NCI-H2227 (cell line): ENCODE results near the gene DHRSX.
"Not testable (repeated sequence)": the region's sequence is repeated elsewhere in the genome, so short reads cannot be mapped to it uniquely, and the experiment has no call there.

Experiments
- DNase-seq: peaks from one replicate; lab custom pipeline; 2025; ENCODE audit not compliant: unreplicated experiment; lab: John Stamatoyannopoulos, UW

Gene DHRSX

DNA sequence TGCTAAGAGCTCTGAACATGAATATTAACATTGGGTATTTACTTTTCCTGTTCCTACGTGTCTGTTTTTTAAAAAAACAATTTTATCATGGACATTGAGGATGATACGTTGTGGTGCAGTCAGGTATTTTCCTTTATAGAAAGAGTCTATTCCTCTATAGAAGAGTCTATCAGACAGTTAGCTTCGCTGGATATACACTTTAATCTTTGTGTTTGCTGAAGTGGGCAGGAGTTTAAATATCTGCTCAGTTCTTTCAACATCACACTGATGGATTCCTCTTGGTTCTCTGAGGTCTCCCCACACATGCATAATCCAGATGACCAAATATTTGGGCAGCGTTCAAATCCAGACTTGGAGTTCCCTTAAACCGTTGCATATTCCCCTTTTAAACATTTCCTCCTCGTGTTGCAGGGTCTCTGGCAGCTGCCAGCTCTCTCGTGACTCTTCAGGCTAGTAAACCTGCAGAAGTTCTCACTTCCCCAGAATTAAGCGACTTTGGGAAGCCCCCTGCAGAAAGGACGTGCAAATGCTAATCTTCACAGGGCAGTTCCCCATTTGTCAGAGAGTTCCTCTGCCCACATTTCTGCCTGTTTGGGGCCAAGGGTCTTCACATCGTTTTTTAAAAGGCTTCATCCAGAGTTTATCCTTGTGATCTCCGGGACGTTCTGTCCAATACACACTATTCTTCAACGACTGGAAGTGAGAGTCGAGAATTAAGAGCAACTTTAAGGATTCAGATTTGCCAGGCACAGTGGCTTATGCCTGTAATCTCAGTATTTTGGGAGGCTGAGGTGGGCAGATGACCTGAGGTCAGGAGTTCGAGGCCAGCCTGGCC lies 20.5 kb upstream of the DHRSX start:
- no peak for DNase-seq

- DNase-seq = no peak
These were observed 19.8 kb upstream of the DHRSX start for GRCh38 chrX:2520539-2520938.

DNA sequence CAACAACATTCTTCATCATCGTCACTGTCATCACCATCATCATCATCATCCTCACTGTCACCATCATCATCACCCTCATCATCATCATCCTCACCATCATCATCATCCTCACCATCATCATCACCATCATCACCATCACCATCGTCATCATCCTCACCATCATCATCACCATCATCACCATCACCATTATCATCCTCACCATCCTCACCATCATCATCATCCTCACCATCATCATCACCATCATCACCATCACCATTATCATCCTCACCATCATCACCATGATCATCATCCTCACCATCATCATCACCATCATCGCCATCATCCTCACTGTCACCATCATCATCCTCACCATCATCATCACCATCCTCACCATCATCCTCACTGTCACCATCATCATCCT lies 18.9 kb upstream of the DHRSX start:
- not testable (repeated sequence) for DNase-seq

DNA sequence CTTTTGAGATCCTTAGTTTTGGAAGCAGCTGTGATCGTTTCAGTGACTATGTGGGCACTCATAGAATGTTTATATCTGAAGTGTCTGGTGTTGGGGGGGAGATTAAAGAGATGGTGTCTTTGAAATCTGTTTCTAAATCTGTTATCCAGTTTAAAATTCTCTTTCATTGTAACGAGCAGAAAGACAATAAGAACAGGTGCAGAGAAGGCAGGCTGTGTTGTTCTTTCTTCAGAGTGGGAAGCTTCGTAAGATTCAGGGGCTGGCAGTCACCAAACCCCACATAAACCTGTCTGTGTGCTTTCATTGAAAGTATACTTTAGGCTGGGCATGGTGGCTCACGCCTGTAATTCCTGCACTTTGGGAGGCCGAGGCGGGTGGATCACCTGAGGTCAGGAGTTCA lies 16.3 kb upstream of the DHRSX start:
- no peak for DNase-seq

GRCh38 chrX:2516623-2517022 lies 15.8 kb upstream of the DHRSX start:
- no peak for DNase-seq

DNA sequence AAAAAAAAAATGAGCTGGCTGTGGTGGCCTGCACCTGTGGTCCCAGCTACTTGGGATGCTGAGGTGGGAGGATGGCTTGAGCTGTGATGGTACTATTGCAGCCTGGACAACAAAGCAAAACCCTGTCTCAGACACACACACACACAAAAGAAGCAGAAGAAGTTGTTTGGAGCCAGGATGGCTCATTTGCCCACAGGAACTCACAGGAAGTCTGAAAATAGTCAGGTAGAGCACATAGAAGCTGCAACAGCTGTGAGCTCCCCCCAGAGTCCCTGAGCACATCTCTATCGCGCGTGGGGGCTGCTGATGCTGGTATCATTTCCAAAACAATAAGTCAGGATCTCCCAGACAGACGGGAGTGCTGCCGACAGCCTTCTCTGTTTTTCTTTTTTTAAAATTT lies 13.4 kb upstream of the DHRSX start:
- DNase-seq = no peak

DNA sequence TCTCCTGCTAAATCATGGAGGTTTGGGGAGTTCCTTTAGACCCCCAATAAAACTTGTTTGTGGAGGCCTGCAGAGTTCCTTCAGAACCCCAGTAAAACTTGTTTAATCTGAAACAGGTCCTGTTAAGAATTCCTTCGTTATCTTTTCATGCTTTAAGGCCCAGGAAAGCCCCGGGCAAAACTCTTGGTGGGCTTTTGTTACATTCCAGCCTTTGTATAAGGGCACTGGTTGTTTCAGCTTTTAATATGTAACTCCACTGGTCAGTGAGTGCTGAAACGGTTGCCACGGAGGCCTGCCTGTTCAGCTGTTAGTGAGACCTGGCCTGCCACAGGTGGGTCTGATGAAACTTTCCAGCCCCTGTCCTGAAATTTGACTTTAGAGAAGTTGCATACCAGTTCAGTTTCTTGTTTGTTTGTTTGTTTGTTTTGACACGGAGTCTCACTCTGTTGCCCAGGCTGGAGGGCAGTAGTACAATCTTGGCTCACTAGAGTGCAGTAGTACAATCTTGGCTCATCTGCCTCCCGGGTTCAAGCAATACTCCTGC lies 12.4 kb upstream of the DHRSX start:
- no peak for DNase-seq

- DNase-seq = no peak
These were observed 11.7 kb upstream of the DHRSX start for GRCh38 chrX:2512501-2512900.

DNA sequence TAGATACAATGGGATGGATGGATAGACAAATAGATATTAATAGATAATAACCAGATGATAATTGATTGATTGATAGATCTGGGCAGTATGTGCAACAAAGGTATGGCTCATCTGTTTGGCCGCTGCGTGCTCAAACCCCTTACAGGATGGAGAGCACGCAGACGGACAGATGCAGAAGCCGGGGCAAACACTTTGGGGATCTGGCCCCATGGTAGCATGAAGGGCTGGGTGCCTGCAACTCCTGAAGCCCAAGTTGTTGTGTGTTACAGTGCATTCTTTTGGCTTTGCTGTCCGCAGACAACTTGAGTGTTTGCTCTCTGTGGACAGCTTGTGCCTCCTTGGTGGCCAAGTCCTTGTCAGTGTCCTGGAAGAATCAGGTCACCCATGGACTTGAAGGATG lies 10.6 kb upstream of the DHRSX start:
- DNase-seq = no peak

GRCh38 chrX:2508648-2509335 lies 8.0 kb upstream of the DHRSX start:
- DNase-seq = no peak

GRCh38 chrX:2507904-2508627 lies 7.3 kb upstream of the DHRSX start:
- no peak for DNase-seq

- DNase-seq = no peak
These were observed 6.4 kb upstream of the DHRSX start for GRCh38 chrX:2507196-2507595.

DNA sequence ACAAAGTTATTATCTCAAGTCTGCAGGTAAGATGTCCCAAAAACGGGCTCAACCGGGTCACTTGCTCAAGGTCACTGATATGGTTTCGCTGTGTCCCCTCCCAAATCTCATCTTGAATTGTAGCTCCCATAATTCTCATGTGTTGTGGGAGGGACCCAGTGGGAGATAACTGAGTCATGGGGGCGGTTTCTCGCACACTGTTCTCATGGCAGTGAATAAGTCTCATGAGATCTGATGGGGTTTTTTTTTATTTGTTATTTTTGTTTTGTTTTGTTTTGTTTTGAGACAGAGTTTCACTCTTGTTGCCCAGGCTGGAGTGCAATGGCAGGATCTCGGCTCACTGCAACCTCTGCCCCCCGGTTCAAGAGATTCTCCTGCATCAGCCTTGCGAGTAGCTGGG lies 4.6 kb upstream of the DHRSX start:
- not testable (repeated sequence) for DNase-seq

DNA sequence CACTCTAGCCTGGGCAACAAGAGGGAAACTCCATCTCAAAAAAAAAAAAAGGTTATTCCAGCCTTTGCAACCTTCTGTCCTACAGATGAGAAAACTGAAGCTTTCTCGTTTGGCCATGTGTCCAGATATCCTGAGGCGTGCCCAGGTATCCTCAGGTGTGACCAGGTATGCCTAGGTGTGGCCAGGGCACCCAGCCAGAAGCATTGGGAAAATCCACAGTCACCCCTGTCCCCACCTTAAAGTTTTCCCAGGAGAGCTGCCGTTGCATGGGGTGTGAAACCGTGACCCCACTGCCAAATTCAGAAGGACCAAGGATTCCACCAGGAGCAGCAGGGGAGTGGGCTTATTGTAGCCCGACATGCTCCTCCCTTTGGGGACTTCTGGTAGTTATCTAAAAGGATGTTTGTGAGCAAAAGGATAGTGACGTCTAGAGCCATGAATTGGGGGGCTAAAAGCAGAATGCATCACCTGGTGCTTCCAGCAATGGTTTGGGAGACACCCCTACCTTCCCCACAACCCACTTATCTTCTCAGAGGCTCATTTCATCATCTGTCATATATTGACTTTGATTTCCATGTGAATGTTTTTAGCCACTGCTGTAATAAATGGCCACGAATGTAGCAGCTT lies 4.0 kb upstream of the DHRSX start:
- DNase-seq = no peak

DNA sequence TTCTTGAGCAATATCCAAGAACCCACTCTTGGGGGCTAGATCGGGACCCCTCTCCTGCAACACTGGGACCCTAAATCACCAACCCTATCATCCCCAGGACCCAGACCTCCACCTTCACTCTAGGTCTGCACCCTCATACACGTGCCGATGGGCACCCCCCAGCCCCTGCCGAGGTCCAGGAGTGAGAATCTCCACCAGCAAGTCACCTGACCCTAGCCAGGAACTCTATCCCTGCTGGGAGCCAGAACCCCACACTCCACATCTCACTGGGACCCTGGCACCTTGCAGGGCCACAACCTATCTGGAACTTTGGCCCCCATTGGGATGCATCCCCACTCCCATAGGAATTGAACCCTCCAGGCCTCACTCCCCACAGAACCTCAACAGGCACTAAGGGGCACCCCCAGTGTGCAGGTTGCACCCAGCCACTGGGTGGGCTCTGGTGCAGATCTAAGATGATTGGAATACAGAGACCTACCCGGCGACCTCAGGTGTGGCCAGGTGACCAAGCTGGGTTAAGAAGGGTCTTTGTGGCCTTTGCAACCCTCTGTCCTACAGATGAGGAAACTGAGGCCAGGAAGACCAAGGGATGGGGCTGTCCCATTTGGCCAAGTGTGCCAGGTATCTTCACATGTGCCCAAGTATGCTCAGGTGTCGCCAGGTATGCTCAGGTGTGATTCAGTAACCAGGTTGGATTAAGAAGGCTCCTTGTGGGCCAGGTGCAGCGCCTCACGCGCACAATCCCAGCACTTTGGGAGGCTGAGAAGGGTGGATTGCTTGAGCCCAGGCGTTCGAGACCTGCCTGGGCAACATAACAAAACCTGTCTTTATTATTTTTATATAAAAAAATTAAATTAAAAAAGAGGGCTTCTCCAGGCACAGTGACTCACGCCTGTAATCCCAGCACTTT lies 3.1 kb upstream of the DHRSX start:
- DNase-seq = no peak

DNA sequence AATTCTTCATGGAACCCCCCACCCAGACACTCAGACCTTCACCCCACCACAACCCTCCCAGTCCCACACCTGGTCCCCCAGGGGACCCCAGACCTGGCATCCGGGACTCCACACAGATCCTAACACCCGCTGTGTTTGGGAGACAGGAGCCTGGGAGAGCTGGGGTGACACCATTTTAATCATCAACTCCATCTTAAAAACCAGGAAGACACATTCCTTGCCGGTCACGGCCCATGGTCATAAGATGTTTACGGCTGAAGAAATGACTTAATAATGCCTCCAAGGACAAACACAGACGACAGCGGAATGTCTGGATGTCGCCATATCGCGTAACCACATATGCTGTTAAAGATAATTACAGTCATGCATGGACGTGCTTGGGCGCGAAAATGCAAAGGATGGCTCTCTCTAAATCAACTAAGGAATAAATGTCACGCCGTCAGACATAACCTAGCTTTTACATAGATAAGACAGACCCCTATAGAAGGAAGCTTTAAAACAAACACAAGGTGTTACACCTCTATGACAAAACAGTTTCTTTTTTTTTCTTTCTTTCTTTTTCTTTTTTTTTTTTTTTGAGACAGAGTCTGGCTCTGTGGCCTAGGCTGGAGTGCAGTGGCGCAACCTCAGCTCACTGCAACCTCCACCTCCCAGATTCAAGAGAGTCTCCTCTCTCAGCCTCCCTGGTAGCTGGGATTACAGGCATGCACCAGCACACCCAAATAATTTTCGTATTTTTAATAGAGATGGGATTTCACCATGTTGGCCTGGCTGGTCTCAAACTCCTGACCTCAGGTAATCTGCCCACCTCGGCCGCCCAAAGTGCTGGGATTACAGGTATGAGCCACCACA lies 2.1 kb upstream of the DHRSX start:
- DNase-seq = no peak

DNA sequence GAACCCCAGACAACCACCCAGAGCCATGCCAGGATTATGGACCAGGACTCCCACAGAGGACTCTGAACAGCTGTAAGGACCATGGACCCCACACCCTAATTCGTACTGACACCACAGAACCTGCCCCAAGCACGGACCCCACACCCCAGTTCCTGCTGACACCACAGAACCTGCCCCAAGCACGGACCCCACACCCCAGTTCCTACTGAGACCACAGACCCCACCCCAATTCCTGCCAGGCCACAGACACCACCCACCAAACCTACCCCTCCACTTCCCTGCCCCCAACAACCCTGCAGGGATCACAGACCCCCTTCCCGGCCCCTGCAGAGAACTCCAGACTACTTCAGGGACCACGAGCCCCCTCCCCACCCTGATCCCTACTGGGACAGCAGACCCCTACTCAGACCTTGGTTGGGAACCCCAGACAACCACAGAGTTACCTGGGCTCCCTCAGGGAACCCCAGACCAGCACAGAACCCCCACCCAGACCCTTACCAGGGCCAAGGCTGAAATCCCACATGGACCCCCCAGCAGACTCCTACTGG lies 1.4 kb upstream of the DHRSX start:
- no peak for DNase-seq

DNA sequence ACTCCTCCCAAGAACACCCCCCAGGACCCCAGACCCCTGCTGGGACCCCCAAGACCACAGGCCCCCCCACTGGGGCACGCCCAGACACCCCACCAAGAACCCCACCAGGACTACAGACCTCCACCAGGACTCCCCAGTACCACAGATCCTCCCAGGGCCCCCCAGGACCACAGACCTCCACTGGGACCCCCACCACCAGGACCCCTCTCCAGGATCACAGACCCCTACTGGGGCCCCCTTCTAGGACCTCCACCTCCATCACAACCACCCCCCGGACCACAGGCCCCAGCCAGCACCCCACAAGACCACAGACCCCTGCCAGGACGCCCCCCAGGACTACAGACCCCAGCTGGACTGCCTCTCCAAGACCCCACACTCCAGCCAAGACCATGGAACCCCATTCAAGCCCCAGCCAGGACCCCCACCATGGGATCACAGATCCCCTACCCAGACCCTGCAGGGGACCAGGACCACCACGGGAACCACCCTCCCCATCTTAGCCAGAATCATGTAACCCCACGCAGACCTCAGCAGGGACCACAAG lies 855 bp upstream of the DHRSX start:
- DNase-seq = no peak
